Activated T-helper 1 cell treated with anti-CD3 and anti-CD28 coated beads, Interleukin-2, amount 50 U/mL, for 16 hours (primary cell): Measurements from ENCODE around the gene HMGN1.
"Not testable (repeated sequence)": the region's sequence is repeated elsewhere in the genome, so short reads cannot be mapped to it uniquely, and the experiment has no call there.

Experiments used
- DNase-seq, 2 donors: peaks; one replicate each; pipeline ENCODE4 v3.0.0-alpha.2; 2020; ENCODE audit warnings: low read depth in 1 of 2, low spot score in 1 of 2

The HMGN1 gene

GRCh38 chr21:39369896-39370288, 21.0 kb upstream of the HMGN1 start:
- not testable (repeated sequence) for DNase-seq

- DNase-seq: no peak
Observed at GRCh38 chr21:39367783-39368182, 18.9 kb upstream of the HMGN1 start.

- DNase-seq: no peak
Observed at GRCh38 chr21:39366563-39366962, 17.7 kb upstream of the HMGN1 start.

DNA sequence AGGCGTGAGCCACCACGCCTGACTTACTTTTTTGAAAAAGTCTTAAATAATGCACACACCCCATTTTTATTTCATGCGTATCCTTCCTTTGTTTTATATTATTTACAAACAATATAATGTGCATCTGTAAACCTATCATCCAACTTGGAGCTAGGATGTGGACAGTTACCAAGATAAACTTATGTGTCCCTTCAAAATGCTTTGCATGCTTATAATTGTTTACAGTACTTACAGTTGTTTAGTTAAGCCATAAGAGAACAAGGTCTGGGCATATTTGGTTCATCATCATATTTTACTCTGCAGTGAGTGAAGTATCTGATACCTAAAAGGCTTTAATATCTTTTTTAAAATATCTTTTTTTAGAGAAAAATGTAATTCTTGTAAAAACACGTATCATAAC, 16.1 kb upstream of the HMGN1 start:
- no peak for DNase-seq

- DNase-seq: no peak
Observed at GRCh38 chr21:39363607-39364555, 15.0 kb upstream of the HMGN1 start.

DNA sequence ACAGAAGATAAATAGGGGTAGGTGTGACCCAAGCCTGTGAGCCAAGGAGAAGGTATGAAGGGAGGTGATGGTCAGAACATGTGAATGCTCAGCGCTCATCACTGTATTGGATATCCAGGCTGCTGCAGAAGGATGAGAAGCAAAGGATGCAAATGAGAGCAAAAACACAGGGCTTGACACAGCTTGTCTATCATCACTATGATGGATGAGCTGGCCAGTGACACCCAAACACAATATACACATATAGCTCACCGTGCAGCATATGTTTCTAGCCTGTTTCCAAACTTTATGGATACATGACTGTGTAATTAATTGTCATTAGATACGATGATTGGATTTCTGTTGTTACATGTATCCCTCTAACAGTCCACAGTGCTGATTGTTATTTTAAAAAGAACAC, 13.8 kb upstream of the HMGN1 start:
- no peak for DNase-seq

DNA sequence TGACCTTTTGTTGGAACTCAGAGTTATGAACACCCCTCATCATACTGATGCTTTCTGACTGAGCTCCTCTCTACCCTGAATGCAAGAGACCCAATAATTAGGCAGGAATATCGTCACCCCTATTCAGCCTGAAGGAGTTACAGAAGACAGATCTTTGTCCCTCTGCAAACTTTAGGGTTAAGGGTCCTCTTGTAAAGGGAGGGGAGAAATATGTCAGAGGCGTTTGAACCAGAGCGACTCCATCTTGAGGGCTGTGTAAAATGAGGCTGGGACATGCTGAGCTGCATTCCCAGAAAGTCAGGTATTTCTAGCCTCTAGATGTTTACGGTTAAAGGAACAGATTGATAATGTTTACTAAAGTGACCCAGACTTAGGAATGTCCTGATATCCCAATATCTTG, 10.5 kb upstream of the HMGN1 start:
- DNase-seq: no peak

GRCh38 chr21:39353295-39353694, 4.4 kb upstream of the HMGN1 start:
- no peak for DNase-seq

DNA sequence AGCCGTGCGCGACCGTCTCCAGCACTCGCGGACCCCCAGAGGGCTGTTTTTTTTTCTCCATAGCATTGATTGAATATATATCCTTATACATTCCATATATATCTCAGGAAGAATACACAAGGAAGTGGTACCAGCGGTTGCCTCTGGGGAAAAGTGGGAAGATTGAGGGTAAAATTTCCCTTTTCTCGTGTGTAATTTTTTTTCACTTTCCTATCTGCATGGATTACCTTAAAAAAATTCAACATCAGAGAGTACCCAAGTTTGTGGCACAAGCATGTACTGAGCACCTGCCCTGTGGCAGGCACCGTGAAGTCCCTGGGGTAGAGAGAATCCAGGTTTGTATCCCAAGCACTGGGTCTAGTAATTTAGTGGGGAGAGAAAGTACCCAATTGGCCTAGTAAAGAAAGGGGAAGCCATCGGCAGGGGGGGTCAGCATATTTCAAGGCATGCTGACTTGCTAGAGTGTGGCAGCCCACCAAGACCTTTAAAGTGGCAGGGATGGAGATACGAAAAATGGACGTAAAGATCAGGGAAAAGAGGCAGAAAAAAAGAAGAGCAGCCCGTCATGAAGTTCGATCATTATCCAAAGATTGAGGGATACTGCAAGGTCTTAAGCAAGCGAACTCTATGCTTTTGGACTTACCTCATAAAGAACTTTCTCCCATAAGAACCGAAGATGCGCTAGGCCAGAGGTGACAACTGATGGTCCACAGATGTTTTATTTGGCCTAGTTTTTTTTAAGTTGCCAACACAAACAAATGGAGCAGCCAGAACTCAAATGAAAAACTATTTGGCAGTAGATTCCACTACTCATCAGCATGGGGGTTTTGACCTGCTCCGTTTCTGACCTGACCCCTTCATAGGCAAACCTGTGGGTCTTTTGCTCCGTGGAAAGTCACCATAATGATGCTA, 1.5 kb upstream of the HMGN1 start:
- DNase-seq: no peak

GRCh38 chr21:39349211-39350093, 564 bp upstream of the HMGN1 start:
- DNase-seq: peak; percentile 92 to 95

- DNase-seq: no peak
Observed at GRCh38 chr21:39348040-39348354, 891 bp downstream of the HMGN1 start.

DNA sequence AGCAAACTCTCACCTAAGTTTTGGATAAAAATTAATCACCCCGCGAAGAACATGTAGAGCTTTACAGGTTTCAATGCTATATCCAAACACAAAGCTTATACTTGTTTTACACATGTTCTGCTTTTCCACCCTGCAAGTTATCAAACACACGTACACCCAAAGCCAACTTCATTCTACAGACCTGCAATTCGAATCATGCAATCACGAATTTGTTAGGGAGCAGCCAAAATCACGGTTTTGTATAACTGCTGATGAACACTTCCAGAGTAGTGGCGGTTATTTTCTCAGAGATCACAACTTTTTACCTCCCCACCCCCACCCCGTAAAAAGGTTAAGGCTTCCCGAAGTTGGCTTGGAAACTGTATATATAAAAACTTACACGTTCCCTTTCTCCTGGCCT, 1.4 kb downstream of the HMGN1 start:
- DNase-seq: no peak

DNA sequence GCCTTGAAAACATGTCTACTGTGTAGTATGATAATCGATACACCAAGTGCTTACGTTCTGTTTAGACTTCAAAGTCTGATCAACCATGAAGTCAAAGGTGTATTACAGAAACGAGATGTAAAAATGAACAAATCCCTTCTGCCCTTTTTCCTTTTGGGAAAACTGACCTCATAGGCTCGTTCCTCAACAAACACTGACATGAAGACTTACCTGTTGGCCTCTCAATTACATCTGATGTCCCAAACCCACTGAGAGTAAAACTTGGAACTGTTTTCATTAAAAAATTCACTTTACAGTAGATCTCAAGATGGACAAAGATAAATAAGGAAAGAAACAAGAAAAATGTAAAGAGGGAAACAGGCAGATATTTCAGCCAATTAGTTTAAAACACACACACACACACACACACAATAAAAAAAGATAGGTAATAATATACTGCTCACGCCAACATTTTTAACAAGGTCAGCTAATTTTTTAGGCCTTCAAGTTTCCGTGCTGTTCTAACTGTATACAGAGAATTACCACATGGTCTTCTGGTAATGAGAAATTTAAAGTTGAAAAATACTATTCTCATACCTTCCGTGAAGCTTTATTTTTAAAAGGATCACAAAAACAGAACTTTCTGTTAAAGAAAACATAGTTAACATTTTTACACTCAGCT, 2.1 kb downstream of the HMGN1 start:
- no peak for DNase-seq

- DNase-seq: no peak
Observed at GRCh38 chr21:39346206-39346605, 2.7 kb downstream of the HMGN1 start.

DNA sequence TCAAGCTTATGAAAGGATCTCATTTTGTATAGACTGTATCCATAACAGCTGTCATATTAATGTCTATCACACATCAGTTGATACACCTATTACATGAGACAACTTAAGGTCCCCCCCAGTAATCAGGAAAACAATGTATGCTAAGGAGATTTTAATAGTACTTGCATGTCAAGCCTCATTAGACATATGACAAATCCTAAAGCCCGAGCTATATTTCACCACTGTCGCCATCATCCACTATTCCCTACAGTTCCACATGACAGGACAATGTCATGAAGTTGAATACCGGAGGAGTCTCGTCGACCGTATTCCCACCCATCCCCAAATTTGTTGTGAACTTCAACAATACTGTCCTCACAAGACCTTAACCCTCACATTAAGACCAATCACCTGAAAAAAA, 3.4 kb downstream of the HMGN1 start:
- no peak for DNase-seq

- DNase-seq: no peak
Observed at GRCh38 chr21:39344848-39345247, 4.0 kb downstream of the HMGN1 start.

GRCh38 chr21:39341249-39341923, 7.5 kb downstream of the HMGN1 start:
- DNase-seq: no peak

GRCh38 chr21:39340687-39341086, 8.2 kb downstream of the HMGN1 start:
- no peak for DNase-seq

DNA sequence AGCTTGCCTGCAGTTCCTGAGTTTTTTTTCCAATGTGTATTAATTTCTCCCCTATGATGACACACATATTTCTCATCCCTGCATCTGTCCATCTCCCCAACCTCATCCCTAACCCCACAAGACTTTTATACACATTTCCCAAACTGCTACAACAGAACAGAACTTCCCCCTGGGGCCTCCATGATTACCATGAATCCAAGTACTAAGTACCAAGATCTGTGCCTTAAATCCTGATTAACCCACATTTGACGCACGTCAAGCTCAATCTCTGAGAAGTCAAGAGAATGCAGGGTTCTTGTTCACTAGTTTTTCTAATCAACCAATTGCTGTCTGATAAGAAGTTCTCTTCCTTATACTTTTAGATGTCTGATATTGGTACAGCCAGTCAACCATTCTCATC, 9.7 kb downstream of the HMGN1 start:
- DNase-seq: no peak

DNA sequence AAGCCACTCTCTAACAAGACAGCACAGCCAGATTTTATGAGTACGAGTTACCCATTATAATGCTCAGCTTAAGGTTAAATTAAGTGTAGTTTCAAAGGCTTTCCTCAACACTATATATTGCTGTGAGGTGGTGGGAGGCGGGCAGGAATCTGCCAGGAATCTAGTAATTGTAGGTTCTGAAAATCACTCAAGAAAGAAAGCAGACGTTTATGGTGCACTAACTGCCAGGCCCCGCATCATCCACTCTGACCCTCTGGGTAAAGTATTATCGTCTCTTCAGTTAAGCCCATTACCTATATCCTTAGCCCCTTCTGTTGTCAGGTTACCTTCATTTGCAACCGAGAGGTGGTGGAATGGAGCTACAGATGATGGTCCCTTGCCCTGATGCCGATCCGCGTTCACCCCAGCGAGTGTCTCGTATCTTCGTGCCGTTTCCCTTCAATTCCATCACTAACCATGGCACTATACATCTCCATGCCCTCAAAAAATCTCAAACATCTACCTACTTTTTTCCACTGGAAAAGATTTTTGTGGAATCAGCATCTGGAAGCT, 12.4 kb downstream of the HMGN1 start:
- DNase-seq: no peak
